ENCODE measurements around the gene SLC4A9. TPM values are rescaled to one million over a fixed set of nuclear protein-coding genes. Genes with fewer than 3 reads are reported as not detected.

SLC4A9 gene
- total and polyA plus RNA-seq, 8 donors: 0.30 TPM; not detected in 7

- Histone ChIP-seq H3K27me3 (no peaks in the 10 kb centered on the region), H3K9me3 (no peaks in the 10 kb centered on the region), H3K4me3 (no peak overlapping the region), H3K36me3 (peaks cover 0 to 6% (median 0%) of the 10 kb centered on the region in 4 donors), H3K27ac (no peak overlapping the region), H3K4me1 (no peaks in the 10 kb centered on the region)
- intact Hi-C loops (cut with DNase I; ENCODE audit: low total_unique reads): no loop called here
- TF ChIP-seq POLR2AphosphoS5 (IDR thresholded peaks at IDR 0.05): no peak
- no peak for TF ChIP-seq CTCF (IDR thresholded peaks at IDR 0.05)
- no peak for TF ChIP-seq POLR2A (IDR thresholded peaks at IDR 0.05)
- no peak for TF ChIP-seq EP300 (IDR thresholded peaks at IDR 0.05)
- DNase-seq: no peak
- 90 to 98% (median 95%) methylated on average over 2 of the region's 2 CpGs for WGBS, 5 donors
Measured at GRCh38 chr5:140393738-140394137, 33.7 kb downstream of the SLC4A9 start.

DNA sequence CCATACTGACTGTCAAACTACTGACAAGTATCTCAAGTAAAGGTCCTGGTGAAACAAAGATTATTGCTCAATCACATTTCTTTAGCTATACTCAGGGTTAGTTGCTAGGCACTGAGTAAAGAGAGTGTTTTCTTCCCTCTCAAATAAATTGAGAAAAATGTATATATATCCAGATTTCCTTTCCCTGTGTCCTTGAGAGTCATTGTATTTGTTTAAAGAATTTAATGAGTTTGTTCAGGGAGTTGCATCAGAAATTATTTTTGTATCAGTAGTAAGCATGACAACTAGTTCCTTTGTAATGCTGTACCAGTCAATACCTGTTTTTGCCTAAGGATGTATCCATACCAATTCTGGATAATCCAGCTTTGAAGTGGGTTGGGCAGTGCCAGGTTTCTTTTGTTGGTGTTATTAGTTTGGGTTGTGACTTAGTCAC is 38.4 kb downstream of the SLC4A9 start:
- Histone ChIP-seq H3K9me3 (no peaks in the 10 kb centered on the region), H3K27me3 (no peaks in the 10 kb centered on the region), H3K27ac (no peak overlapping the region), H3K4me3 (no peak overlapping the region), H3K36me3 (peaks cover 0 to under 1% (median 0%) of the 10 kb centered on the region in 4 donors), H3K4me1 (peaks cover 6 to 23% (median 18%) of the 10 kb centered on the region in 4 donors)
- intact Hi-C loops (cut with DNase I; ENCODE audit: low total_unique reads): no loop called here
- TF ChIP-seq CTCF (IDR thresholded peaks at IDR 0.05) (no peak), POLR2AphosphoS5 (IDR thresholded peaks at IDR 0.05) (no peak), POLR2A (IDR thresholded peaks at IDR 0.05) (no peak), EP300 (IDR thresholded peaks at IDR 0.05) (no peak)
- DNase-seq: peak in 1 of 2 donors; percentile 22

- H3K27ac ChIP-seq: peak overlapping the region; percentile 91 to 98 (median 97)
- intact Hi-C loops (cut with DNase I; ENCODE audit: low total_unique reads): no loop called here
- WGBS, 5 donors: 38 to 50% (median 46%) methylated on average over 25 of the region's 25 CpGs
Measured at GRCh38 chr5:140399979-140400729, 40.2 kb downstream of the SLC4A9 start.

More at GRCh38 chr5:140399979-140400729, 40.2 kb downstream of the SLC4A9 start:
- Histone ChIP-seq H3K9me3 (no peaks in the 10 kb centered on the region), H3K4me3 (peak overlapping the region; percentile 74 to 98 (median 84)), H3K27me3 (no peaks in the 10 kb centered on the region), H3K36me3 (no peaks in the 10 kb centered on the region), H3K4me1 (peaks cover 21 to 41% (median 34%) of the 10 kb centered on the region in 4 donors)
- DNase-seq: peak in 1 of 2 donors; percentile 6
- TF ChIP-seq CTCF (IDR thresholded peaks at IDR 0.05) (no peak), POLR2AphosphoS5 (IDR thresholded peaks at IDR 0.05) (no peak), EP300 (IDR thresholded peaks at IDR 0.05) (no peak), POLR2A (IDR thresholded peaks at IDR 0.05) (no peak)
